ENCODE data around the gene STIM1.
"Not testable (repeated sequence)": the region's sequence is repeated elsewhere in the genome, so short reads cannot be mapped to it uniquely, and the experiment has no call there.

STIM1 gene

DNA sequence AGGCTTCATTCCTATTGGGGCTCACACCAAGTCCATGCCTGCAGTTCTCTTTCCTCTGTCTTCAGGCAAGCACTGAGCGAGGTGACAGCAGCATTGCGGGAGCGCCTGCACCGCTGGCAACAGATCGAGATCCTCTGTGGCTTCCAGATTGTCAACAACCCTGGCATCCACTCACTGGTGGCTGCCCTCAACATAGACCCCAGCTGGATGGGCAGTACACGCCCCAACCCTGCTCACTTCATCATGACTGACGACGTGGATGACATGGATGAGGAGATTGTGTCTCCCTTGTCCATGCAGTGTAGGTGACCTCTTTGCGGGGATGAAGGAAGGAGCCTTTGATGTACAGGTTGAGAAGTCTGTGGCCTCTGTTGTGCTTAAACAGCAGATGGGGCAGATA is 227.7 kb downstream of the STIM1 start:
- no peak for DNase-seq

DNA sequence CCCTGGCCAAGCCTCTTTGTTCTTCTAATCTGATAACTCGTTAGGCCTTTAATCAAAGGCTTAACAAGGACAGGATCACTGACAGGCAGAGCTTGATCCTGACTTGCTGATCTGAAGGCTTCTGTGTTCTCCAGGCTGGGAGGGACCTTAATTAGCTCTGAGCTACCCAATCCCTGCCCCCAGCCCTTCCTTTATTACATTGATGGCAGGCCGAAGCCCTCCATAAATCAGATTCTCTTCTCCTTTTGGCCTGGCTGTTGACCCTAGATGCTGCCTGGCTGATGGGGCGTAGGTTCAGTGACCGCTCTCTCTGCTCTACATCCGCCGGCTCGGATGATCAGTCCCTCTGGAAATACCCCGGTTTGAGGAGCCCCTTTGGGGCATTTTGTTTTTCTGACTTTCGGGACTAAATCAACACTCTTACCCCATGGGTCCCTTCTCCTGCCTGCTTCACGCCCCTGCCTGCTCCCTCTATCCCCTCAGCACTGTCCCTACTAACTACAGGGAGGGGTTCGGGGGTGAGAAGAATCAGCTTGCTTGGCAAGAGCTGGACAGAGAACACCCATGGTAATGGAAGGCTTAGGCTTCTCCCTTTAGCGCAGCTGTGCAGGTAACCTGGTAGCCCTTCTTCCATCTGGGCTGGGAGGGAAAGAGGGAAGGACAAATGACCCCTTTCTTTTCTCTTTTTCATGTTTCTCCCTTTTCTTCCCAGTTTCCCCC is 229.1 kb downstream of the STIM1 start:
- DNase-seq: no peak

- DNase-seq: no peak
Measured at GRCh38 chr11:4085575-4085974, 230.1 kb downstream of the STIM1 start.

- DNase-seq: no peak
Measured at GRCh38 chr11:4086575-4087353, 231.3 kb downstream of the STIM1 start.

DNA sequence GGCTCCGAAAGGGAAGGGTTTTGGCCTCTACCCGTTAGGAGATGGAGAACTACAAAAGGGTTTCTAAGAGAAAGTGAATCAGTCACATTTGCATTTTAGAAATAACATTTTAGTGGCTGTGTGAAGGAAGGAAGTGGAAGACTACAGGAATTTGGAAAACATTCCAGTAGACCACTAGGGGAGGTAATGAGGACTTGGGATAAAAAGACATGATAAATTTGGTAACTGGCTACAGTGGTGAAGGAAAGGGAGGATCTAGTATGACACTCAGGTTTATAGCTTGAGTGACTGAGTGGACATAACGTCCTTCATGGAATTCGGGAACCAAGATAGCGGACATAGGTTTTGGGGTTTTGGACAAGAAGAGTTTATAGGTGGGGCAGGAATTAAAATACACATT is 232.1 kb downstream of the STIM1 start:
- DNase-seq: no peak

- peak; percentile 82 for DNase-seq
Measured at GRCh38 chr11:4090258-4090657, 234.8 kb downstream of the STIM1 start.

DNA sequence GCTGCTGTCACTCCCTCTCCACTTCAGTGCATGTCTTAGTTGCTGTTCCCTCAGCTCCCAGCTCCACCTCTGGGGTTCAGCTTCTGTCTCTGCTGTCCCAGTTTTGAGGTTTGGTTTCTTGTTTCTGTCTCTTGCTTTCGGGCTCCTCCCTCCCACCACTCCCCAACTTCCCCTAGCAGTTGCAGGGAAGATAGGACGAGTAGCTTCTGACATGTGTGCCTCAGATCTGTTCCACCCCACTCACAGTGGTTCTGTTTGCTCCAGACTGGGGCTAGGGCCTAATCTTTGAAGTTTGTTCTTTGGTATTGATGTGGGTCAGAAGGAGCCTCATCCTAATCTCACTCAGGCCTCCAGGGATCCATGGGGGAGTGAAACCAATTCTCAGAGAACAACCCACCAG is 236.6 kb downstream of the STIM1 start:
- DNase-seq: peak; percentile 47

GRCh38 chr11:4093519-4094347 is 238.3 kb downstream of the STIM1 start:
- no peak for DNase-seq

- peak; percentile 93 for DNase-seq
Measured at GRCh38 chr11:4094348-4095291, 239.2 kb downstream of the STIM1 start, which contains the start of gene RRM1. RRM1 (plus strand) TSS chr11:4094799; CDS start chr11:4095013, 214 bp downstream.

- no peak for DNase-seq
Measured at GRCh38 chr11:4095509-4096230, 240.2 kb downstream of the STIM1 start.

DNA sequence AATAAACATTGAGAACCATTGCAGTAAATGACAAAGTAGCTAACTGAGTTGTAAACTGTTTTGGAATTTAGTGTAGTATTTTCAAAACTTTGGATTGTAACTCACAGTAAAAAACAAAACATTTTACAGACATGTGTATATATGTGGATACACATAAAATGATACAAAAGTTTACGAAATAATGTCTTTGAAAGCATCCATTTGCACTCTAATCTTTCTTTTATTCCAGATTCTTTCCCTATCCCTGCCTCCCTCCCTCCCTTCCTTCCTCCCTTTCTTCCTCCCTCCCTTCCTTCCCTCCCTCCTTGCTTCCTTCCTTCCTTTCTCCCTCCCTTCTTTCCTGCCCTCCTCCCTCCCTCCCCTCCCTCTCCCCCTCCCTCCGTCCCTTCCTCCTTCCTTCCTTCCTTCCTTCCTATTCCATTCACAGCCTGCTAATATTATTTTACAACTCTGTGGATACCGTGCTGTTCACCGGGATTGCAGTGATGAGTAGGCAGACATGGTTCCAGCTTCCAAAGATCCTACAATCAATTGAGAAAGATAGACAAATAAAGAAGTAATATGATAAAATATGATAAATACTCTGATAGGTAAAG is 242.7 kb downstream of the STIM1 start:
- no peak for DNase-seq

DNA sequence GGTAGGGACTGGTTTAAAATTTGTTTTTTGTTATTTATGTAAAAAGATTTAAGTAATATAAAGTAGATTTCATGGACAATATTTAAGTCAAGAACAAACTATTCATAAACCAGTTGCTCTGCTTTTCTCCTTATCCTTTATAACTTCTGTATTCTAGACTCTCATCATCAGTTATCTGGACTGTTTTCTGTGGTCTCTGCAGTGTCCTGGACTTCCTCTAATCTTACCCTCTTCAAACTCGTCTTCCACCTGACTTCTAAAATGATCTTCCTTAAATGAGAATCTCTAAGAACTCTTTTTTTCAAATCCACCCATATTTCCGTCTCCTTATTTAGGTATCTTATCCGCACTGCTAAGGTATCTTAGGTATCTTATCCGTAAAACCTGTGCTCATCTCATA is 247.2 kb downstream of the STIM1 start:
- DNase-seq: no peak

- DNase-seq: no peak
Measured at GRCh38 chr11:4103269-4103668, 247.8 kb downstream of the STIM1 start.

DNA sequence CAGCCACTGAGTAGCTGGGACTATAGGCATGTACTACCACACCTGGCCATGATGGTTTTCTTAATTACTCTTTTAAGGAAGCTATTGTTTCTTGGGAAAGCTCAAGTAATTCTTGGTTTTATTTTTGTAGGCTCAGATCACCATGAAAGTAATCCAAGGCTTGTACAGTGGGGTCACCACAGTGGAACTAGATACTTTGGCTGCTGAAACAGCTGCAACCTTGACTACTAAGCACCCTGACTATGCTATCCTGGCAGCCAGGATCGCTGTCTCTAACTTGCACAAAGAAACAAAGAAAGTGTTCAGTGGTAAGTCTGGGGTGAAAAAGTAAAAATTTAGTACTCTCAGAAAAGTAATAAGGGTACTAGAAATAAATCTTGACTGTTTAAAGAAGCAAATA is 250.5 kb downstream of the STIM1 start:
- no peak for DNase-seq

DNA sequence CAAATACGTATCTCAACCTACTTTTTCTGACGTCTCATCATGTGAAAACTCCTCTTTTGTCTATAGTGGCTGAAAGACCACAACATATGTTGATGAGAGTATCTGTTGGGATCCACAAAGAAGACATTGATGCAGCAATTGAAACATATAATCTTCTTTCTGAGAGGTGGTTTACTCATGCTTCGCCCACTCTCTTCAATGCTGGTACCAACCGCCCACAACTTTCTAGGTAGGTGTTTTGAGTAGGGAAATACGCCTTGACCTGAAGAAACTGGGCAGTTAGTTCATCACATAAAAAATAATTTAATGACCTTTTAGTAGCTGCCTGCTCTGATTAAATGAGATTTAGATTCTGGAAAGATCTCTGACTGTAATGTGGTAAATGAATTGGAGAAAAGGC is 256.4 kb downstream of the STIM1 start:
- no peak for DNase-seq

DNA sequence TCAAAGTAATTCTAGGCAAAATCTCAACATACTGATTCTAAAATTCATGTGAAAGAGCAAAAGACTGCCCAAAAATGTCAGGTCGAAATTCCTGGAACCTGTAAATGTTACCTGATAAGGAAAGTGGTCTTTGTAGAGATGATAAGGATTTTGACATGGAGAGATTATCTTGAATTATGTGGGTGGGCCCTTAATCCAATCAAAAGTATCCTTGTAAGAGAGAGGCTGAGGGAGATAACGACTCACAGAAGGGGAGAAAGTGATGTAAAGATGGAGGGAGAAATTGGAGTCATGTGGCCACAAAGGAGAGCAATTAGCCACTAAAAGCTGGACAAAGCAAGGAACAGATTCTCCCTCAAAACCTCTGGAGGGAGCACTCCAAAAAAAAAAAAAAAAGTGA is 259.7 kb downstream of the STIM1 start:
- DNase-seq: no peak

GRCh38 chr11:4118107-4118506 is 262.6 kb downstream of the STIM1 start:
- no peak for DNase-seq

DNA sequence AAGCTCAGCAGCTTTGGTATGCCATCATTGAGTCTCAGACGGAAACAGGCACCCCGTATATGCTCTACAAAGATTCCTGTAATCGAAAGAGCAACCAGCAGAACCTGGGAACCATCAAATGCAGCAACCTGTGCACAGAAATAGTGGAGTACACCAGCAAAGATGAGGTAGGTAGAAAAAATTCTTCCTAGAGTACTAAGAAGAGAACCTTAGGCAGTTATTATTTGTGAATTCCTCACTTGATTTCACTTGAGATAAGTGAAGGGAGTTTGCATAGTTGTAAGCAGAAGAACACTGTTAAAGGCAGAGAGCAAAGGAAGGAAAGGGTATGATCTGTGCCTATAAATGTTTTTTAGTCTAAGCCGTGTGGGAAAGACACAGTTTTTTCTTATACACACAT is 267.8 kb downstream of the STIM1 start:
- DNase-seq: no peak

DNA sequence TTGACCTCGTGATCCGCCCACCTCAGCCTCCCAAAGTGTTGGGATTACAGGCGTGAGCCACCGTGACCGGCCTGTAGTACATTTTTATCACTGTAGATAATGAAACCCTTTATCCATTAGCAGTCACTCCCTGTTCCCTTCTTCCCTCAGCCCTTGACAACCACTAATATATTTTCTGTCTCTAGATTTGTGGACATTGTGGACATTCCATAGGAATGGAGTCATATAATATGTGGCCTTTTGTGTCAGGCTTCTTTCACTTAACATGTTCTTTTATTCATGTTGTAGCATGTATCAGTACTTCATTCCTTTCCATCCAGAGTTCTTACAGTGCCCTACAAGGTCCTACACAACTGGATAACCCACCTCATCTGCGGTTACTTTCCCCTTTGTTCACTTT is 269.7 kb downstream of the STIM1 start:
- no peak for DNase-seq

DNA sequence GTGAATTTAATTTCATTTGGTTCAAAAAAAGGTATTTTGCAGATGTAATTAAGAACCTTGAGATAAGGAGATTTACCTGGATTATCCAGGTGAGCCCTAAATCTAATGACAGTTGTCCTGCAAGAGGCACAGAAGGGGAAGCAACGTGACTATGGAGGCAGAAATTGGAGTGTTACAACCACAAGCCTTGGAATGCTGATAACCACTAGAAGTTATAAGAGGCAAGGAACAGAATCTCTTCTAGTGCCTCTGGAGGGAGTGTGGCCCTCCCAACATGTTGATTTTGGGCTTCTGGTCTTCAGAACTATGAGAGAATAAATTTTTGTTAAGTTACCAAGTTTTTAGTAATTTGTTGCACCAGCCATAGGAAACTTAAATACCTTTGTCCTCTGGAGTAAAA is 271.9 kb downstream of the STIM1 start:
- DNase-seq: no peak

GRCh38 chr11:4130219-4130618 is 274.8 kb downstream of the STIM1 start:
- not testable (repeated sequence) for DNase-seq
